Fibroblast of skin of right biceps (primary cell): ENCODE measurements around the gene R3HDM4.
A peak's percentile ranks its signal among the peaks of the same experiment; 100 is the strongest.

Source experiments
- DNase-seq: peaks from one replicate; pipeline ENCODE4 v3.0.0-alpha.2; 2013

Gene R3HDM4

DNA sequence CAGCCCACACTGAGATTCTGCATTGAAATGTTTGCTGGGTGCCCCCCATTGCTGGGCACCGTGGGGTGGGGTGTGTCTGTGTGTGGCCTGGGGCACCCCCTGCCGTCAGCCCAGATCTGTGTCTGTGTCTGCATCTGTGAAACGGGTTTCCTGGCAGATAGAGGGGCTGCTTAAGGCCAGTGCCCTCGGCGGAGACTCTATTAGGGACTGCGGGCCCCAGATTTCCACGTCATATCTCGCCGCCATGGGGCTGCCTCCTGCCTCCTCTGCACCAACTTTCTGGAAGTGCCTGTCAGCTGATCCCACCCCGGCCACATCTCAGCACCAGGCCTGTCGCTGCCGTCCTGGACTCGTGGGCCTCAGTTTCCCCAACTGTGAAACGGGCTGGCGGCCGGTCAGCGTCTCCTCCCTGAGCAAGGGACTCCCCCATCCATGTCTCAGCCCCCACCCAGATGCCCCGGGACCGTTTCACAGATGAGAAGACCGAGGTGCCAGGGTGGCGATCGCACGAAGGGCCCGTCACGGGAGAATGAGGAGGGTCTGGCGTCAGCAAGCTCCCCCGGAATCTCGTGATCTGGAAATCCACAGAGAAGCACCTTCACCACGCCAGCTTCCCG, 34.2 kb upstream of the R3HDM4 start:
- no peak for DNase-seq

- DNase-seq: no peak
These were observed 32.6 kb upstream of the R3HDM4 start for GRCh38 chr19:945401-946252.

DNA sequence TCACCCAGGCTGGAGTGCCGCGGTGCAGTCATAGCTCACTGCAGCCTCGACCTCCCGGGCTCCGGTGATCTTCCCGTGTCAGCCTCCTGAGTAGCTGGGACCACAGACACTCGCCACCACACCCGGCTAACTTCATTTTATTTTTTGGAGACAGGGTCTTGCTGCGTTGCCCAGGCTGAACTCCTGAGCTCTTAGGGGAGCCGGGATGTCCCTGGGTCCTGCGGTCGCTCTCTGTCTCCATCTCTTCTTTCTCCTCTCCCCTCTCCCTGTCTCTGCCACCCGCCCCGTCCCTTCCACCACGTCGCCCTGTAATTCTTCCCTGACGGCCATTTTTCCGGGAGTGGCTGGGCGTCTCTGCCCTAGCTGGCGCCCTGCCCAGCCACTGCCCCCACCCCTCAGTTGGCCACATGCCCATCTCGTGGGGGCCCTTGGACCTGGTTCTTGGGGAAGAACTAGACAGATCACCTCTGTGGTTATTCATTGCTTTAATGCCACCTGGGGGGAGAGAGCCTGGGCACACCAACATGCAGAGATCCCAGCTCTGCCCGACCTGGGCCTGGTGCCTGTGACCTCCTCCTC, 31.7 kb upstream of the R3HDM4 start:
- no peak for DNase-seq

- DNase-seq: no peak
These were observed 31.1 kb upstream of the R3HDM4 start for GRCh38 chr19:944171-944567.

DNA sequence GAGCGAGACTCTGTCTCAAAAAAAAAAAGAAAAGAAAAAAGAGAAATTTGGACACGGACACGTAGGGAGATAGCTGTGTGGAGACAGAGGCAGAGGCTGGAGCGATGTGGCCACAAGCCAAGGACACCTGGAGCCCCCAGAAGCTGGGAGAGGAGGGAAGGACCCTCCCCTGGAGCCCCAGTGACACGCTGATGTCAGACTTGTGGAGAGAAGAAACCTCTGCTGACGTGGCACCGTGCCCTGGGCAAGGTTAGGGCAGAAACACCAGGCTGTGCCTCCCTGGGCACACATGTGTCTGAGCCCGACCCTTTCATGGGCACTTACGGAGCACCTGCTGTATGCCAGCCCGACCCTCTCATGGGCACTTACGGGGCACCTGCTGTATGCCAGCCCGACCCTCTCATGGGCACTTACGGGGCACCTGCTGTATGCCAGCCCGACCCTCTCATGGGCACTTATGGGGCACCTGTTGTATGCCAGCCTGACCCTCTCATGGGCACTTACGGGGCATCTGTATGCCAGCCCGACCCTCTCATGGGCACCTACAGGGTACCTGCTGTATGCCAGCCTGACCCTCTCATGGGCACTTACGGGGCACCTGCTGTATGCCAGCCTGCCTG, 30.6 kb upstream of the R3HDM4 start:
- no peak for DNase-seq

- no peak for DNase-seq
These were observed 29.2 kb upstream of the R3HDM4 start for GRCh38 chr19:942133-942645.

- DNase-seq: no peak
These were observed 28.5 kb upstream of the R3HDM4 start for GRCh38 chr19:941292-942132.

DNA sequence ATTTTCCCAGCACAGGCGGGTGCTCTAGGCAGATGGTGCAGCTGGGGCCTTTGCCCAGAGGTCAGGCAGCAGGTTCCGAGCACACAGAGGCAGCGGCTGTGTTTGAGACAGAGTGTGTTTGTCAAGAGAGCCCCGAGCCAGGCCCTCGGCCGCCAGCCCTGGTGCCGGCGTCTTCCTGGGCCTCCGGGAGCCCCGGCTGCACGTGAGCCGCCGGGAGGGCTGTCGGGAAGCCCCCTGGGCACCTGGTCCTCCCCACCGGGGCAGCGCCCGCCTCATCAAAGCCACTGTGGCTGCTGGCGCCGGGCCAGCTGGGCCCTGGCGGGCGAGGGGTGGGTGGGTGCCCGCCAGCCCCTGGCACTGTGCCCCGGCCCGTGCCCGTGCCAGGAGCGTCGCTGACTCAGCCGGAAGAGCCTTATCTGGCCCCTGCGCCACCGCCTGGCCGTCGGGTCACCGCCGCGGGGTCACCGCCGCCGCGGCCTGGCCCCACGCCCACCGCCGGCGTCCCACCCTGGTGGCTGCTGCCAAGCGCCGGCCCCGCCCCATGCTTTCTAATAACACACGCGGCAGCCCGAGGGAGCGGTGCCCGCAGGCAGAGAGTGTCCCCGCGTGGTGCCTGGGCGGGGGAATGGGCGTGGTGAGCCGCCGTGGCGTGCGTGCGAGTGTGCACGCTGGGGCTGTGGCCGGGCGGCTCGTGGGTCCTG, 27.7 kb upstream of the R3HDM4 start:
- no peak for DNase-seq

DNA sequence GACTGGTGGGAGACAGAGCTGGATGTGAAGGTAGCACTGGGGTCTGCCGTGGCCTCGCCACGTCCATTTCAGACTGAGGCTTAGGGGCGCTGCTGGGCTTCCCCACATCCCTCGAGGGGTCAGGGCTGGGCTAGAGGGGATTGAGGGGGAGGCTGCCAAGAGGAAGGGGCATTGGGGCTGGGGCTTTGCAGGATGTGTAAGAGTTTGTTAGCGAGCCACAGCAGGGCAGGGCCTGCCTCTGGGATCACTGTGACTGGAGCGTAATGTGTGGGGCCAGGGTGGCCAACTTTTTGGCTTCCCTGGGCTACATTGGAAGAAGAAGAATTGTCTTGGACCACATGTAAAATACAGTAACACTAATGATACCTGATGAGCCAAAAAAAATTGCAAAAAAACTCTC, 26.9 kb upstream of the R3HDM4 start:
- no peak for DNase-seq

GRCh38 chr19:939439-939838, 26.4 kb upstream of the R3HDM4 start:
- DNase-seq: no peak

DNA sequence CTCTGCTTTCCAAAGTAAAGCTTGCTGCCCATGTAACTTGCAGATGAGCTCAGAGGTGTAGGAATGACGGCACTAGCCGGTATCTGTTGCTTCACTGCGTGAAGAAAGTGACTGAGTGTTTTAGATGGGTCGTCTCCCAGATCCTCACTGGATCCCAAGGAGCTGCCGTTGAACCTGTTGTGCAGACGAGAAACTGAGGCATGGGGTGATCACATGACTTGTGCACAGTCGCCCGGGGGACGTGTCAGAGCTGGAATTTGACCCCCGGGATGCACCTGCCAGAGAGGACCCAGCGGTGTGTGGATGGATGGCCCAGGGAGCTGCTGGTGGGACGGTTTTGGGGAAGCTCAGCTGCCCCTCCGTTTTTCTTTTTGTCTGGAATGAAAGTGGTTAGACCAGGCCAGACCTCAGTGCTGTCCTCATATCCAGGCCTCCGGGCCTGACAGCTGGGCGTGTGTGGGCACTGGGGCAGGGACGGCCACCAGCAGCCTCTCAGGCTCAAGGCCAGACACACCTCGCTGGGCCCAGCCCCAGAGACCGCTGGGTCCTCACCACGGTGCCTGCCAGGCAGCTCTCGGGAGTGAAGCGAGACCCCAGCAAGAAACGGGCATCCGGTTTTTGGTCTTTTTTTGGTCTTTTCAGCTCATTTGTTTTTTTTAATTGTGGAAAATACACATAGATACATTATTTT, 25.4 kb upstream of the R3HDM4 start:
- no peak for DNase-seq

- no peak for DNase-seq
These were observed 24.3 kb upstream of the R3HDM4 start for GRCh38 chr19:937259-937694.

DNA sequence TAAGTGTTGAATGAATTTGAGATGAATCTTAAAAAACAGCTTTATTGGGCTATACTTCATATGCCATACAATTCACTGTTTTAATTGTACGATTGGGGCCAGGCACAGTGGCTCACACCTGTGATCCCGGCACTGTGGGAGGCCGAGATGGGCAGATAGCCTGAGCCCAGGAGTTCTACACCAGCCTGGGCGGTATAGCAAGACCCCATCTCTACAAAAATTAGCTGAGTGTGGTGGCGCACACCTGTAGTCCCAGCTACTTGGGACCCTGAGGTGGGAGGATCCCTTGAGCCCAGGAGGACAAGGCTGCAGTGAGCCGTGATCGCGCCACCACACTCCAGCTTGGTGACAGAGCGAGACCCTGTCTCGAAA, 23.1 kb upstream of the R3HDM4 start:
- DNase-seq: no peak

GRCh38 chr19:934865-935479, 22.0 kb upstream of the R3HDM4 start:
- no peak for DNase-seq

DNA sequence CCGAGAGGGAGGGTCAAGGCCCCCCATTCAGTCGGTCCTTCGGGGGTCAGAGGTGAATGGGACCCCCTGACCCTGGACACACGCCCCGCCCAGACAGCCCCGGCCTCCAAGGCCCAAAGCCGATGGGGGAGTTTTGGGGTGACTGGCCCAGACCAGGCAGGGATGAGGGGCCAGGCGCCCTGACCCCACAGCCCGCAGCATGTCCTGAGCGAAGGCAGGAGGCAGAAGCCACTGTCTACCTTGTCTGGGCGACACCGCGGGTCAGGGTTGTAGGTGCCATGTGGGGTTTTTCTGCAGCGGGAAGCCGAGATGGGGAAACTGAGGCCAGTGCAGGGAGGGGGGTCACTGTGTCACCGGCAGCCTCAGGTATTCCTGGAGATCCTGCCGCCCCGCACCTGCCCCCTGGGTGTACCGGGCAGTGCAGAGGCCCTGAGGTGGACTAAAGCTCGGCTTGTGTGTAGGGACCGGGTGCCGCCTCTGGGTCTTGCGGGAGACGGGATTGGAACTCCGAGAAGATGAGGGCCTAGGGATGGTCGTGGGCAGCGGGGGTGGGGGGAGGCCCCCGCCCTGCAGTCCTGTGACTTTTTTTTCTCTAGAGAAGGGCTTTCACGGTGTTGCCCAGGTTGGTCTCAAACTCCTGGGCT, 21.3 kb upstream of the R3HDM4 start:
- no peak for DNase-seq

- DNase-seq: no peak
These were observed 20.5 kb upstream of the R3HDM4 start for GRCh38 chr19:933553-933882.

- DNase-seq: peak; percentile 55
These were observed 19.9 kb upstream of the R3HDM4 start for GRCh38 chr19:932648-933552.

DNA sequence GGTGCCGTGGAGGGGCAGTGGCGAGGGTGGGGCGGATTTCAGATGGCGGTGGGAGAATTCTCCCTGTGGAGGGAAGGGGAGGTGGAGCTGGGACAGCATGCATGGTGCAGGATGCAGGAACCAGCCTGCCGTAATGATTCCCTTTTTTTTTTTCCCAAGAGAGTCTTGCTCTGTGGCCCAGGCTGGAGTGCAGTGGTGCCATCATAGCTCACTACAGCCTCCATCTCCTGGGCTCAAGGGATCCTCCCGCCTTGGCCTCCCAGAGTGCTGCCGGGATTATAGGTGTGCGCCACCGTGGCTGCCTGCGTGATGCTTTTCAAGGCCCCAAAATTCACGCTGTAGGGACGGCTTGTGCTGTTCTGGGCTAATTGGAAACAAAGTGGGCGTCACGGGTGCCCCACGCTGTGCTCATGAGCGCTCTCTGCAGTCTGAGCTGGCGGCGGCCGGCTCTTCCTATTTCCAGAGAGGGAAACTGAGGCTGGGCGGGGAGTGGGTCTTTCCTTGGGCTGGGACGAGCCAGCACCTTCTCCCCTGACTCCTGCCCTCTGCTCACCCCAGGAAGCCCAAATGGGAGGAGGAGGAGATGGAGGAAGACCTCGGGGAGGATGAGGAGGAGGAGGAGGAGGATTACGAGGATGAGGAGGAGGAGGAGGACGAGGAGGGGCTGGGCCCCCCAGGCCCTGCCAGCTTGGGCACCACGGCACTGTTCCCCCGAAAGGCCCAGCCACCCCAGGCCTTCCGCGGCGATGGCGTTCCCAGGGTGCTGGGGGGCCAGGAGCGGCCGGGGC, 19.0 kb upstream of the R3HDM4 start:
- no peak for DNase-seq

- DNase-seq: no peak
These were observed 16.9 kb upstream of the R3HDM4 start for GRCh38 chr19:929891-930258.
